Measurements from ENCODE around the gene SPRR3.

SPRR3 gene

GRCh38 chr1:152982076-152982475, 19.5 kb upstream of the SPRR3 start:
- no peak overlapping the region for H4K91ac ChIP-seq (ENCODE audit: low read depth, low read length, poor library complexity)
- H3K4me3 ChIP-seq (ENCODE audit: low read length in 2 of 2): no peak overlapping the region
- H3K27ac ChIP-seq (replicated peaks; ENCODE audit: low read length): no peak overlapping the region
- no peaks in the 10 kb centered on the region for H3K4me1 ChIP-seq (ENCODE audit: control insufficient read depth in 2 of 2, insufficient read depth in 1 of 2, low read depth in 1 of 2, low read length in 2 of 2)
- no peak overlapping the region for H4K8ac ChIP-seq (ENCODE audit: low read depth, low read length)
- H3K79me1 ChIP-seq (ENCODE audit: low read depth, low read length): no peaks in the 10 kb centered on the region
- no peak overlapping the region for H3K9ac ChIP-seq (ENCODE audit: low read depth, low read length, poor library complexity)
- no peaks in the 10 kb centered on the region for H3K36me3 ChIP-seq (replicated peaks in 1 of 2; ENCODE audit: control insufficient read depth in 2 of 2, insufficient read depth in 2 of 2, low read length in 2 of 2)
- H3K9me3 ChIP-seq (replicated peaks in 1 of 2; ENCODE audit: control insufficient read depth in 2 of 2, insufficient read depth in 1 of 2, low read depth in 1 of 2, low read length in 2 of 2): no peaks in the 10 kb centered on the region
- no peak overlapping the region for H3K23ac ChIP-seq (ENCODE audit: low read depth, low read length, poor library complexity)
- no CpG with 5 or more reads among the region's 4 CpGs for WGBS, 2 donors (ENCODE audit: extremely low coverage in 2 of 2, insufficient read length in 2 of 2, insufficient replicate concordance in 1 of 2)
- no peak overlapping the region for H3K14ac ChIP-seq (ENCODE audit: low read length)
- no peak overlapping the region for H2AFZ ChIP-seq (ENCODE audit: low read length)
- H3K4ac ChIP-seq (ENCODE audit: low read length): no peak overlapping the region
- H3K4me2 ChIP-seq (ENCODE audit: insufficient read depth, low read length, poor library complexity, severe bottlenecking): no peak overlapping the region
- no peak for DNase-seq (ENCODE audit: low spot score)
- H2BK120ac ChIP-seq (ENCODE audit: low read depth, low read length): no peak overlapping the region
- H2BK12ac ChIP-seq (ENCODE audit: low read length): no peak overlapping the region
- H2BK5ac ChIP-seq (ENCODE audit: low read length): no peak overlapping the region
- H3K27me3 ChIP-seq (ENCODE audit: control insufficient read depth in 3 of 3, insufficient read depth in 3 of 3, low read depth in 1 of 3, low read length in 3 of 3): no peaks in the 10 kb centered on the region
- H2AK5ac ChIP-seq (ENCODE audit: low read depth, low read length): no peak overlapping the region
- H3K18ac ChIP-seq (ENCODE audit: low read length): no peak overlapping the region
- H2BK15ac ChIP-seq (ENCODE audit: low read length): no peak overlapping the region

- Histone ChIP-seq H2BK5ac (ENCODE audit: low read length) (no peak overlapping the region), H3K4ac (ENCODE audit: low read length) (no peak overlapping the region), H3K4me2 (ENCODE audit: insufficient read depth, low read length, poor library complexity, severe bottlenecking) (no peak overlapping the region), H3K79me1 (ENCODE audit: low read depth, low read length) (no peaks in the 10 kb centered on the region), H2BK120ac (ENCODE audit: low read depth, low read length) (no peak overlapping the region), H3K27ac (replicated peaks; ENCODE audit: low read length) (no peak overlapping the region), H3K9me3 (replicated peaks in 1 of 2; ENCODE audit: control insufficient read depth in 2 of 2, insufficient read depth in 1 of 2, low read depth in 1 of 2, low read length in 2 of 2) (no peaks in the 10 kb centered on the region), H4K8ac (ENCODE audit: low read depth, low read length) (no peak overlapping the region), H2BK15ac (ENCODE audit: low read length) (no peak overlapping the region), H4K91ac (ENCODE audit: low read depth, low read length, poor library complexity) (no peak overlapping the region), H2AFZ (ENCODE audit: low read length) (no peak overlapping the region), H3K18ac (ENCODE audit: low read length) (no peak overlapping the region), H2AK5ac (ENCODE audit: low read depth, low read length) (no peak overlapping the region), H3K4me1 (ENCODE audit: control insufficient read depth in 2 of 2, insufficient read depth in 1 of 2, low read depth in 1 of 2, low read length in 2 of 2) (no peaks in the 10 kb centered on the region), H3K27me3 (ENCODE audit: control insufficient read depth in 3 of 3, insufficient read depth in 3 of 3, low read depth in 1 of 3, low read length in 3 of 3) (no peaks in the 10 kb centered on the region), H3K36me3 (replicated peaks in 1 of 2; ENCODE audit: control insufficient read depth in 2 of 2, insufficient read depth in 2 of 2, low read length in 2 of 2) (no peaks in the 10 kb centered on the region), H3K23ac (ENCODE audit: low read depth, low read length, poor library complexity) (no peak overlapping the region), H3K9ac (ENCODE audit: low read depth, low read length, poor library complexity) (no peak overlapping the region), H2BK12ac (ENCODE audit: low read length) (no peak overlapping the region), H3K4me3 (ENCODE audit: low read length in 2 of 2) (no peak overlapping the region), H3K14ac (ENCODE audit: low read length) (no peak overlapping the region)
- no peak for DNase-seq (ENCODE audit: low spot score)
These were observed 18.3 kb upstream of the SPRR3 start for GRCh38 chr1:152983234-152983633.

- Histone ChIP-seq H3K36me3 (replicated peaks in 1 of 2; ENCODE audit: control insufficient read depth in 2 of 2, insufficient read depth in 2 of 2, low read length in 2 of 2) (no peaks in the 10 kb centered on the region), H3K9me3 (replicated peaks in 1 of 2; ENCODE audit: control insufficient read depth in 2 of 2, insufficient read depth in 1 of 2, low read depth in 1 of 2, low read length in 2 of 2) (no peaks in the 10 kb centered on the region), H3K9ac (ENCODE audit: low read depth, low read length, poor library complexity) (no peak within 1 kb of the TSS), H2AFZ (ENCODE audit: low read length) (no peak within 1 kb of the TSS), H4K8ac (ENCODE audit: low read depth, low read length) (no peak within 1 kb of the TSS), H2BK120ac (ENCODE audit: low read depth, low read length) (no peak within 1 kb of the TSS), H3K79me1 (ENCODE audit: low read depth, low read length) (no peaks in the 10 kb centered on the region), H2AK5ac (ENCODE audit: low read depth, low read length) (no peak within 1 kb of the TSS), H2BK12ac (ENCODE audit: low read length) (no peak within 1 kb of the TSS), H2BK15ac (ENCODE audit: low read length) (no peak within 1 kb of the TSS), H2BK5ac (ENCODE audit: low read length) (no peak within 1 kb of the TSS), H3K4me1 (ENCODE audit: control insufficient read depth in 2 of 2, insufficient read depth in 1 of 2, low read depth in 1 of 2, low read length in 2 of 2) (no peaks in the 10 kb centered on the region), H3K23ac (ENCODE audit: low read depth, low read length, poor library complexity) (no peak within 1 kb of the TSS), H3K27me3 (ENCODE audit: control insufficient read depth in 3 of 3, insufficient read depth in 3 of 3, low read depth in 1 of 3, low read length in 3 of 3) (no peaks in the 10 kb centered on the region), H3K4me2 (ENCODE audit: insufficient read depth, low read length, poor library complexity, severe bottlenecking) (no peak within 1 kb of the TSS), H3K27ac (replicated peaks; ENCODE audit: low read length) (no peak within 1 kb of the TSS), H3K4ac (ENCODE audit: low read length) (no peak within 1 kb of the TSS), H4K91ac (ENCODE audit: low read depth, low read length, poor library complexity) (no peak within 1 kb of the TSS), H3K18ac (ENCODE audit: low read length) (no peak within 1 kb of the TSS), H3K4me3 (ENCODE audit: low read length in 2 of 2) (no peak within 1 kb of the TSS), H3K14ac (ENCODE audit: low read length) (no peak within 1 kb of the TSS)
- no CpG with 5 or more reads among the region's 3 CpGs for WGBS, 2 donors (ENCODE audit: extremely low coverage in 2 of 2, insufficient read length in 2 of 2, insufficient replicate concordance in 1 of 2)
- no peak for DNase-seq (ENCODE audit: low spot score)
These were observed 17.8 kb upstream of the SPRR3 start, which contains the start of gene SPRR1A for GRCh38 chr1:152983743-152984142. Gene SPRR1A, plus strand, starts transcription at chr1:152984081. Its CDS starts 1,150 bp downstream, at chr1:152985231.

GRCh38 chr1:152986578-152986977, 15.0 kb upstream of the SPRR3 start:
- Histone ChIP-seq H3K9me3 (replicated peaks in 1 of 2; ENCODE audit: control insufficient read depth in 2 of 2, insufficient read depth in 1 of 2, low read depth in 1 of 2, low read length in 2 of 2) (no peaks in the 10 kb centered on the region), H3K4me3 (ENCODE audit: low read length in 2 of 2) (no peak overlapping the region), H3K4me1 (ENCODE audit: control insufficient read depth in 2 of 2, insufficient read depth in 1 of 2, low read depth in 1 of 2, low read length in 2 of 2) (no peaks in the 10 kb centered on the region), H3K27ac (replicated peaks; ENCODE audit: low read length) (no peak overlapping the region), H3K18ac (ENCODE audit: low read length) (no peak overlapping the region), H3K4me2 (ENCODE audit: insufficient read depth, low read length, poor library complexity, severe bottlenecking) (no peak overlapping the region), H2BK12ac (ENCODE audit: low read length) (no peak overlapping the region), H2AFZ (ENCODE audit: low read length) (no peak overlapping the region), H3K27me3 (ENCODE audit: control insufficient read depth in 3 of 3, insufficient read depth in 3 of 3, low read depth in 1 of 3, low read length in 3 of 3) (no peaks in the 10 kb centered on the region), H3K79me1 (ENCODE audit: low read depth, low read length) (no peaks in the 10 kb centered on the region), H3K36me3 (replicated peaks in 1 of 2; ENCODE audit: control insufficient read depth in 2 of 2, insufficient read depth in 2 of 2, low read length in 2 of 2) (no peaks in the 10 kb centered on the region), H3K14ac (ENCODE audit: low read length) (no peak overlapping the region), H4K8ac (ENCODE audit: low read depth, low read length) (no peak overlapping the region), H3K9ac (ENCODE audit: low read depth, low read length, poor library complexity) (no peak overlapping the region), H2BK15ac (ENCODE audit: low read length) (no peak overlapping the region), H4K91ac (ENCODE audit: low read depth, low read length, poor library complexity) (no peak overlapping the region), H2BK5ac (ENCODE audit: low read length) (no peak overlapping the region), H2BK120ac (ENCODE audit: low read depth, low read length) (no peak overlapping the region), H2AK5ac (ENCODE audit: low read depth, low read length) (no peak overlapping the region), H3K4ac (ENCODE audit: low read length) (no peak overlapping the region), H3K23ac (ENCODE audit: low read depth, low read length, poor library complexity) (no peak overlapping the region)
- no CpG with 5 or more reads among the region's 2 CpGs for WGBS, 2 donors (ENCODE audit: extremely low coverage in 2 of 2, insufficient read length in 2 of 2, insufficient replicate concordance in 1 of 2)
- no peak for DNase-seq (ENCODE audit: low spot score)

Data from neuronal stem cell (in vitro differentiated cells).